ENCODE measurements around the gene TCF7L2.

The TCF7L2 gene

DNA sequence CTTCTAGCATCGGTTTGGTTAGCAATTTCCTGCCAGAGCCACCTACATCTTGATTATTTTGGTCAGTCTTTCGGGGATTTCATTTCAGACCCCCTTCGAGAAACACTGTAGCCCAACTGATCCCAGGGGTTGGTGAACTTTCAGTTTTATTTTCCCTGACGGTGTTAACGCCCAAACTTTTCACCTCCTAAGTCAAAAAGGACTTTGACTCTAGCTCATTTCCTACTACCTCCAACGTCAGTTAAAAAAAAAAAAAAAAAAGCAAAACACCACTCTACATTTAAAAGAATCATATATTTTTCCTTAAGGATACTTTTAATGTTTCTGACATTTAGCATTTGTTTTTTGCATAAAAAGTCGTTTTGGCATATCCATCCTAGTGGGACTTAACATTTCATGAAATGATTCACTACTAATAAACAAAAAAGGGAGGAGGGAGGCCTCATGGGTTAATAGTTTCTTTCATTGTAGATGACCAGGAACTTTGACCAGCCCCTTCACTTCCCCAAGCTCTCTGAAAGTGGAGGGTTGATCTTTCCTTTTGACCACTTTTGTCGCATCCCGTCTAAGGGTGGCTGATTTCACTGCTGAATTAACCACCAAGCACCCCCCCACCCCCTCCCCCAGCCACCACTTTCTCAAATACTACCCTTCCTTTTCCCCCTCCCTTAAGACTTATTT lies 764 bp upstream of the TCF7L2 start:
- no peak for DNase-seq

DNA sequence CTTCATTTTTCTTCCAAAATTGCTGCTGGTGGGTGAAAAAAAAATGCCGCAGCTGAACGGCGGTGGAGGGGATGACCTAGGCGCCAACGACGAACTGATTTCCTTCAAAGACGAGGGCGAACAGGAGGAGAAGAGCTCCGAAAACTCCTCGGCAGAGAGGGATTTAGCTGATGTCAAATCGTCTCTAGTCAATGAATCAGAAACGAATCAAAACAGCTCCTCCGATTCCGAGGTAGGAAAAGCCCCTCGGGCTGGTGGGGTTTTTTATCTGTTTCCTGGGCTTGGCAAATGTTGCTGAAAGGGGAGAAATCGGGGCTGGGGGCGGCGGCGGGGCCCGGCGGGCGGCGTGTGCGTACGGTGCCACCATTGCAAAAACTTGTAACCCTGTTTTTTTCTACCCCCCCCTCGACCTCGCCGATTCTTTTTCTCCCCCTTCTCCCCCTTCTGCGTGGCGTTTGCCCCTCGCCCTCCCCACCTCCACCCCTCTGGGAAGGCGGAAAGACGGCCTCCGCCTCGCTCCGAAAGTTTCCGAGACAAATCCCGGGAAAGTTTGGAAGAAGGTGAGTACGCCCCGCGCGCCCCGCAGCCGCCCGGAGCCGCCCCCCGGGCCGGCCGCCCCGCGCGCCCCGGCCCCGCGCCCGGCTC lies 789 bp downstream of the TCF7L2 start:
- no peak for DNase-seq

DNA sequence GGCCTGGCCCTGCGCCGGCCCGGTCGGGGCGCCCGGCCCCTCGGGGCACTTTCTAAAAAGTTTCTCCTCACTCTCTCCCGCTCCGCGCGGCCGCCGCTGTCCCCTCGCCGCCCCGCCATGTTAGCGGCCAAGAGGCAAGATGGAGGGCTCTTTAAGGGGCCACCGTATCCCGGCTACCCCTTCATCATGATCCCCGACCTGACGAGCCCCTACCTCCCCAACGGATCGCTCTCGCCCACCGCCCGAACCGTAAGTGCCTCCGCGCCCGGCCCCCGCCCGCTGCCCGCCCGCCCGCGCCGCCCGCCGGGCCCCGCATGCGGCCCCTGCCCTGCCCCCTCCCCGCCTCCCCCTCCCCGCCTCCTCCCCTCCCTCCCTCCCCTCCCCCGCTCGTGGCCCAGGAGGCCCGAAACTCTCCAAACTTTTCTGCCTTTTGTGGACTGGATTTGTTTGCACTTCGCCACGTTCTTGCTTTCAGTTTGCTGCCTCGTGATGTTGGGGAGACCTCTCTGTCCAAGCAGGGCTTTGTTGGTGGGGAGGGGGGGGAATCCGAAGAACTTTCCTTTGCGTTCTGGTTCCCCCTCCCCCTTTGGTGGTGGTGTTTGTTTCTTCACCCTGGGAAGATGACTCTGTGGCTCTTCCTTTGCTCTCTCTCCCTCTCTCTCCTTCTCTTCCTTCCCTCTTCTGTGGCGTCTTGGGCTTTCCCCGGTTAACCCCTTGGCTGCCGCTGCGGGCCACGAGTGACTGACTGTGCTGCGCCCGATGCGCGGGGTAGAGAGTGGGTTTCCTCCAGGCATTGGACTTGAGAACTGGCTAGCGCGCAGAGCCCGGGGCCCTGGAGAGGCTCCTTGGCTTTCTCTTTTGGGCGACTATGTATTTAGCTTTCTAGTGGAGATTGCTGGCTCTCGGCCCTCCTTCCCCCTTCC lies 1.6 kb downstream of the TCF7L2 start:
- DNase-seq: no peak

DNA sequence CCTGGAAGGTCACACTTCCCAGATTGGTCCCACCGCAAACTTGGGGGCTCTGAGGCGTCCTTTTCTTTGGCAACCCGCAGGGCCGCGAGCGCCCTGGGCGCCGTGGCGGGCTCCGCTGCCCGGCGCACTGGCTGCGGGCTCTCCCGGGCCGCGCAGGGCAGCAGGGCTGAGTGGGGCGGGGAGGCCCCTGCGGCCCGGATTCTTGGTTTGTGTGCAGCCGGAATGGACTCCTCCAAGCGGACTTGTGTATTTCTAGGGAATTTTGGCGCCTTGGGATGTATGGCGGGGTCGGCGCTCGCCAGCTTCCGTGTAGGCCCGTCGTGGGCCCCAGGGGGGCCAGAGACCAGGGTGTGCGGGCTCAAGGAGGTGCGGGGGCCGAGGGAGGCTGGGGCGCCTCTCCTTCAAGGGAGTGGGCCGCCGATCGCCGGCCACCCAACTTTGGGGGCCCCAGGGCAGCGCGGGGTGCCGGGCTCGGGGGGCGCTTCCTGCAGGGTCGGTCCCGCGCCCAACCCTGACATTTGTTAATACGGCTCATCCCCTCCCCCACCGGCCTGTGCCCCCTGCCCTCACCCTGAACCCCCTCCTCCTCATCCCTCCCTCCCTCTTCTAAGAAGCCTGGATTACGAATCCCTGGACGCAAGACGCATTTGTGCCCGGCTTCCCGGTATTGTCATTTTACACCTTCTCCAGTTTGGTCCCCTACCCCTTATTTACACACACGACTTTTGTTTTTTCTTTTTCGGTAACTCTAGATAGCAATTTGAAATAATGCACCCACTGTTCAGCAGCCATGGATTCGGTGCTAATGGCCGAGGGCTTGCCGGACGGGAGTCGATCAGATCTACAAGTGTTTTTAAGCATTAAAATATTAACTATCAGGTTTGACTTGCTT lies 2.5 kb downstream of the TCF7L2 start:
- DNase-seq: no peak

DNA sequence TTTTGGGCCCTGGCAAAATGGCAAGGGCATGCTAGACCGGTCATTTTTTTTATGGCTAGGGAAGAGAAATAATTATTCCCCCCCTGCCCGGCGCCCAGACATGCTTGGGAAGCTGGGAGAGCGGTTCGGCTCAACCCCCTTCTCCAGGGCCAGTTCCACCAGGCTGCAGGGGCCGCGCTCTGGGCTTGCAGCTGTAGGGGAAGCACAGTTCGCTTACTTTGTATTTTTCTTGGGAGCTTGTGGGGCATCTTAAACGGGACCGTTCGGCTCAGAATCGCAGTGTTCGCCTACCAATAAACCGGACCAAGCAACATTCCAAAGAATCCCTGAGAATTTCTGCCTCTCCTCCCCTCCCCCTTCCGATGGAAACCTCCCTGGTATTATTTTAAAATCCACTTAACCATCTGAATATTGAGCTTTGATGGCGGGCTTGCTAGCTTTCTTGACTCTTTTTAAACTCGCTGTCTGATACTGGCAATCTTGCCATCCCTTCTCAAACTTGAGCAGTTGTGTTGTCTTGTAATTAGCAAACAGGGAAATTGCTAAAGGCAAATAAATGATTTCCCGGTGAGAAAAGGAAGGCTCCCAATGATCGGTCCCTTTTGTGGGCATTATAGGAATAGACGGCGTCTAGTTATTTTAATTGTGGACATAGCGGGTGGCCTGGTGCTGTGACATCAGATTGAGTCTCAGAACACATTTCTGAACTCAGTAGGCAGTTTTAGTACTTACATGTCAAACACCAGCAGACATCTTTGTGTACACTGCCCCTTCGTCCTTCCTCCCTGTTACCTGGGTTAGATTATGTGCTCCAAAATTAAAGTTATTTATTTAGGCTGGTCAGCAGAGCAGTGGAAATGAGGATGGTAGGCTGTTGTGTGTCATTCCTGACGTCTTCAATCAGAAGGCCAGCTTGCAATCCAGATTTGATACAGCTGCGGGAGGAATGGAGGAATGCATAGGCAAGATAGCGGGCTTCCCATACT lies 3.4 kb downstream of the TCF7L2 start:
- no peak for DNase-seq

DNA sequence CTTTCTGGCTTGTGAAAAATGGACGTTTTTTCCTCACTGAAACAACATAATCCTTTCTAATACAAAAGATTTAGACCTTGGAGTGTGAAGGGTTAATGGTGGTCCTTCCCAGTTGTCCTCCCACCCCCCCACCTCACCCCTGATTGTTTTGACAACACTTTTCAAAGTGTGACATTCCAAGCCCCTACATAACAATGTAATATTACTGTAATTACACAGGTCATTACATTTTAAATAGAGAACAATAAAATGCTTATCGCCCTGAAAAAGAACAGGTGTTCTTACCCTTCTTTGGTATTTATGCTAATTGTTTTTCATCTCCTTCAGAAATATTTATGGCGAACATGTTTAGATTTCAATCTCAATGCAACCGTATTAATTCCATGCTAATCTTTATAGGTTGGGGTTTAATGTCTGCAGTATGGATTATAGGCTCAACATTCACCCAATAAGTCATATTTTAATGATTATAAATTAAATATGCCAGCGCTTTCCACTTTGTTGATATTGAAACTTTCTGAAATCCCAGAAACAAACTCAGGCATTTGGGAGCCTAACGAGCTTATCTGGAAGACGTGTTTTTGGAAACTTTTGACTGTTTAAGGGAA lies 5.0 kb downstream of the TCF7L2 start:
- no peak for DNase-seq

DNA sequence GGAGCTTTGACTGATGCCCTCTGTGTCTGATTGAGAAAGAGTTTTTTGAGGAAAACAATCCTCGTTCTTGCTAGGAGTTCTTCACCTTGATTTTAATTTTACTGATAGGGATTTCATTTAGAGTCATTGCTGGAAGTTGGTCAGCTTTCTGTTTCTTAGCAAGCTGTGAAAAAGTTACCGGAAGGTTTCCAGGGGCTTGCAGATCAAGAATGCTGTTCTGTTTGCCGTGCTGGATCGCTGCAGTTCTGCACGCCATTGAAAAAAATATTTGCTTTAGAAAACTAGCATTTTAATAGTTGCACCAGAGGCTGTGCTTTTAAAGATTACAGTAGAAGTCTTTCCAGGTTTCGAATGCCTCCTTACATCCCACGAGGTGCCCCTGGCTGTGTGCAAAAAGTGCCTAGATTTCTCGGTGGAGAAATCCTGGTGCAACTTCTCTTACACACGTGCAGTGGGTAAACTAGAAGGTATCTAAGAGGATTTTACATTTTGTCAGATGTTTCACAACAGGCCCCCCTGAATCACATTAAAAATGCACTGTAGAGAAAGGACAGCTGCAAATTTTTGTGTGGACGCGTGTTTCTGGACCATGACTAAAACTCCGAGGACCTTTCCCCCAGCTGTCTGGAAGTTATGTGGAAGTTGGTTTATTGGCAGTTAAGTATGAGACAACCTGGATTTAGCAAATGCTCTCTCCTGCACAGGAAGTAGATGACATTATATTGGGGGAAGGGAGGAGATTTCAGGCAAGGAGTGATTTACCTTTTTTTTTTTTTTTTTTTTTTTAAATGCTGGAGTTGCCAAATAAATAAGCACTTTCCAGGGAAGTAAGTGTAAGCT lies 5.8 kb downstream of the TCF7L2 start:
- no peak for DNase-seq

DNA sequence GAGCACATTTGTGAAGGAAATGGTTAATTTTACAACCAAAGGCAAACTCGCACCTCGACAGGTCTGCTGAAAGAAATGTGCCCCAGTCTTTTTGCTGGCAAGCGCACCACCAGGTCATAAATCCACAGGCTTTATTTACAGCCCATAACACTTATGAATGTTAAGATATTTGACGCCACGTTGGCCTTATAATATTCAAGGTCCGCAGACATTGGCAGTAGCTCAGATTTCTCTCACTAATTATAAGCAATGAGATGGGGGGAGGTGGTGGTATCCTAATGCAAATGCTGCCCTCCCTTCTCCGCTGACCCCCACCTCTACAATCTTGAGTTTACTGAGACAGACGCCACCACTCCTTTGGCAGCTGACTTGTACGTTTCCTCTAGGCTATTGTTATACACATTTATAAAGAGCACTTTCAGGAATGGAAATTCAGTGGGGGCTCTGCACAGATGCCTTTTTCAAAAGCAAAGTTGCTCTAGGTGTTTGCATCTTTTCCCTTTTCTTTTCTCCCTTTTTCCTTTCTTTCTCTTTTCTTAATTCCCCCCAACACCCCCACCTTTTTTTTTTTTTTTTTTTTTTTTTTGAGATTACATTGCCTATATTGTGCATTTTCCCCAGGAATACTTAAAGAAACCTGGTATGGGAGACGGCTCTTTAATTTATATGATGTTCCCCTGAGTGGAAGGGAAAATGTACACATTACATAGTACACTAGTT lies 6.7 kb downstream of the TCF7L2 start:
- DNase-seq: peak; percentile 10

DNA sequence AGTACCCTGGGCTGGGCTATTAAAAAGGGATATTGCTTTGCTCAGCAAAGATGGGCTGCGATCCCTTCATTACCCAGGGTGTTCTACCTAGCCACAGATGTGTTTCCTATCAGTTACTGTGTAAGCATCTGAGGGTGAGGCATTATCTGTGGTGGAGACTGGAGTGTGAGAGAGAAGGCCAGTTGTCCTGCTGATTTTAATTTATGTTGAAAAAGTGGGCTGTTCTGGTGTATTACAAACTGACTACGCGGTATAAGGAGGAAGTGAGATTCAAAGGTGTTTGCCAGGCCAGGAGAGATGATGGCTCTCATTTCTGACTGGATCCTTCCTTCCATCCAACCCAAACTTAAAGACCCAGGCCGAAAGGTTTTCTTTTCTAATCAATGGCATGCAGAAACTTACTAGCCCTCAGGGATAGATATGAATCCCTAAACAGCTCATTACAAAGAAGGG lies 7.6 kb downstream of the TCF7L2 start:
- DNase-seq: no peak

DNA sequence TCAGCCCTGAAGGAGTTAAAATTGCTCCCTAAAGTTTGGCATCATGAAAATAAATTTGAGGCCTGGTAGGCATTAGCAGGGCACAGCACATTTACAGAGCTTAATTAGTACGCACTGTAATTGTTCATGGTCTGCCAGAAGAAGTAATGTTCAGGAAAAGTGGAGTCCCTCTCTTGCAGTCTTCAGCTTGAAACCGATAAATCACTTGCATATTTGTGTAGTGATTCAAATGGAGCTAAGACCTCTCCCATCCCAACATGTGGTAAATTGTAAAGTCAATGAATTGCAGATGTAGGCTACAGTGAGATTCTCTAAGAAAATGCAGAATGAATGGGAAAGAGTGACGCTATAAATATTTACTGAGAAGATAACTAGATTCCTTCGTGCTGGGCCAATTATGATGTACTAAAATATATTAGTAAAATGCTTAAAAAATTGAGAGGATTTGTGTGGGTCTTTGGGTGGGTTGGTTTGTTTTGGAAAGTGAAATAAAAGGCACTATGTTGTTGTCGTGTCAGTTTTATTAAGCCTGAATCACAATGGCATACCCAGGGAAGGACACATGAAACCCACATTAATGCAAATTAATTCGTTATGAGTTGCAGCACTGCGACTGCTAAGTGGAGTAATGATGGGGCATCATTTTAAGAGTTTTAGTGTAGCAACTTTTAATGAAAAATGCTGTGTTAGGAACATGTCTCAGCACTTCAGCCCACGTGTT lies 8.4 kb downstream of the TCF7L2 start:
- DNase-seq: no peak

DNA sequence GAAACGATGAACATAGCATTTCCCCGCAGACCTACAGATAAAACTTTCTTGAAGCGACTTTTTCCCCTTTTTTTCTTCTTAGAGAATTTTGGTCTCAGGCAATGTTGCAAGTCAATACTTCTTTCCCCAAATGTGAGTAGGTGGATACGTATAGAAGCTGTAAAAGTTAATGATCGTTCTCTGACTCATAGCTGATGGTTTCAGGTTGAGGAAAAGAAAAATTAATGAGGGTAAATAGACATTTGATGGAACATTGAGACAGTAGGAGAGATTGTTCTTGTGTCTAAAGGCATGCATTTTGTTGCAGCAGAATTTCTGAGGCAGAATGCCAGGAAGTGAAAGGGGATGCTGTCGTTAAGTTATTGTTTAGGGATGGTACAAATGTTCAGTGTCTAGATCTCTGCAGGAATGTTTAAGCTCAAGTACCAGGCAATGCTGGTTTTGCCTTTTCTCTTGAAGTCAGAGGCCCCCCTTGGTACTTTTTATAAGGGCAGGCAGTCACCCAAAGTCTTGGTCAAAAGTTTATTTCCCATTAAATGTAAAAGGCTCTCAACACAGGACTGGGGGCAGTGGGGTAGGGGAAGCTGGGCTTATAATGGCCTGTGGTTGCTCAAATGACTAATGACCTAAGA lies 9.3 kb downstream of the TCF7L2 start:
- DNase-seq: no peak

DNA sequence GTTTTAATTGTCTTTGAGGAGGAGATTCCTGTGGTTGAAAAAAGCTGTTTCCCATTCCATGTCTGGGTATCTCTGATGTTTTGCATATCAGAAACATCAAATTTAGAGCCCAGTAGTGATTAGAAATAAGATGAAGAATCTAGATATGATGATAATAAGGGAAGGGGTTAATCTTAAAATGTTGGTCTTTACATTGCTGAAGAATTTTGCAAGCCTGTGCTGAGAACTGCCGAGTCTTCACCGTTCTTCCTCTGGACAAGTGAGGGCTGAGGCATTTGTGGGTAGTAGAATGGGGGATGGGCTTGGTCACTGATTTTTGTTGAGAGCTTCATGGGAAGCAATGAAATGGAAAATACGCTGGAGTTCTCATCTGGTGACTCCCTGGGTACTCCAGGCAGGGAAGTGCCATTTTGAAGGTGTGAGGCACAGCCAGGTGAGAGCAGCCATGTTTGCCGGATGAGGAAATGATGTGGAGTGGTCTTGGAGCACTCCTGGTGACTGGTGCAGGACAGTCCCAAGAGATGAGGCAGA lies 10.2 kb downstream of the TCF7L2 start:
- DNase-seq: no peak

DNA sequence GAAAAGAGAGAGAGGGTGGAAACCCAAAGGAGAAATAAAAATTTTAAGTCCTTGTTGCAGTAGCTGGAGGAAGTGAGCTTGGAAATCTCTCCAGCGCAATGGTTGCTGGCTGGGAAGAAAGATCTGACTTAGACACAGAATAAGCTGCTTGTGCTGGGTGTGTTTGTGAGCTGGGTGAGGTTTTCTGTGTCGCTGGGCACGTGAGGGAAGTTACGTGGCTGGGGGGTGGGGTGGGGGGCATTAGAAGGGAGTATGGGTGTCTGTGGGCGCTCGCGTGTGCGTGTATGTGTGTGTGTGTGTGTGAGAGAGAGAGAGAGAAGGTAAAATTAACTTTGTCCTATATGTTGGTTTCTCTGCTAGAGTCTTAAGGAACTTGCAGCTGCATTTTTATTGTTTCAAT lies 11.6 kb downstream of the TCF7L2 start:
- no peak for DNase-seq

DNA sequence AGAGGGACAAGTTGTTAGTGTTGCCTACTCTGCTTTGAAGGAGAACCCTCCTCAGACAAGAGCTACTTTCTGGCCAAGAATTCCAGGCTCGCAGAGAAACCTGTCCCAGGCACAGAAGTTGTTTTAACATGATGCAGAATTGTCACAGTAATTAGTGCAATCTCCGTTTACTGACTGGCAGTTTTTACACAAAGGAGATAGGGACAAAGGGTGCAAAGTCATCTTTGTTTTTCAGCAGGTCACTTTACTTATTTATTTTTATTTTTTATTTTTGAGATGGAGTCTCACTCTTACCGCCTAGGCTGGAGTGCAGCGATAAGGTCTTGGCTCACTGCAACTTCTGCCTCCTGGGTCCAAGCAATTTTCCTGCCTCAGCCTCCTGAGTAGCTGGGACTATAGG lies 12.3 kb downstream of the TCF7L2 start:
- DNase-seq: no peak

DNA sequence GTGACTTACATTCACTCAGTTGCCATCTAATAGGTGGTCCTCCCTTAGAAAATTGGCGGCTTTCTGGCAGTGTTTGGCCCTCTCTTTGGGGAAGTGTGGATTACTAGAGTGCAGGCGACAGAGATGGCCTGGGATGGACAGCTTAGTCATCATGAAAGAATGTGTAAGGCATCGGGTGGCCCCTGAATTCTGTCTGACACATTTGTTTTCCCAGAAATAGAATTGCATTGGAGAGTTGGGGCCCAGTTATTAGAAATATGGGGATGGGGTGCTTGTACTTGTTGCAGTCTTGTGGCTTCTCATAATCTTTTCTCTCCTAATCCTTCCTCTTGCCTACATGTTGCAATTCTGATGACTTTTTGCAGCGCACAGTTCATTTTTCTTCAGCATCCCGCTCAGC lies 13.8 kb downstream of the TCF7L2 start:
- no peak for DNase-seq

DNA sequence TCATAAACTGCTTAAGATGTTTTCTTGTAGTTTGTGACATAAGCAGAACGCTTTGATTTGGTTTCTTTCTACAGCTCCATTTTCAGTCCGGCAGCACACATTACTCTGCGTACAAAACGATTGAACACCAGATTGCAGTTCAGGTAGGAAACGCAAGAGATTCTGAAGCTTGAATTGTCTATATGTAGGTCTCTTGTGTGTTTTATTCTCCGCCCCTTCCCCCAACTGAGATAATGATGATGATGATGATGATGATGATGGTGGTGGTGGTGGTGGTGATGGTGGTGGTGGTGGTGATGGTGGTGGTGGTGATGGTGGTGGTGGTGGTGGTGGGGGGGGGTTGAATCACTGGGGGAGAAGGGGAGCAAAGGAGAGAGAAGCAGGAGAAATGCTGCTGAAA lies 14.4 kb downstream of the TCF7L2 start:
- no peak for DNase-seq

DNA sequence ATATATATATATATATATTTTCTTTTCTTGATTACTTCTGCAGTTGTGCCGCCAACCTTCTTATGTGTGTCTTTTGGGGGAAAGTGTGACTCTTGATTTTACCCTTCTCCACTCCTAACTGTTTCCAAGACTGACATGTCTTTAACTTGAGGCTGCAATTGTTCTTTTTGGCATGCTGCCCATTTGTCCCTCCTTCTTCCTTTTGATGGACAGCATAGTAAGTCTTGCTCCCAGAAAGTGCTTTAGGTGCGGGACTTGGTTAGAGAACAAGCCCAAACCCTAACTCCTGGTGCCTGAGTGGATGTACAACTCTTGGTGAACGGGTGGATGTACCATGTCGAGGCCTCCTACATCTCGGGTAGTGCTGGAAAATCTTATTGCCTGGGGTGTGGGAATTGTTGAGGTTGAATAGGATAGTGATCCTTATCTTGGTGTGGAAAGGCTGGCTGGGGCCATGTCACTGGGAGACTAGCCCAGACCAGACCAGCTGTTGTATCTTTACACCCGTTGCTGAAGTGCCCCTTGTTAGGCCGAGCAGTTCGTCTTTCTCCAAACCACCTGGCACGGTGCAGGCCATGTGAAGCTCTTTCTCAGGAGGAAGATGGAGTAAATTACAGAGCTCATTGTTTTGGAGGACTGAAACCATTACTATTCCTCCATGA lies 16.3 kb downstream of the TCF7L2 start:
- no peak for DNase-seq

Measured in DMS79 treated with DMSO at 0.1 percent for 48 hours (cell line).